SK-MEL-5 (cell line): Measurements from ENCODE around the gene CACNA2D3. TPM values are rescaled to one million over a fixed set of nuclear protein-coding genes. Genes with fewer than 3 reads are reported as not detected.

ENCODE experiments used
- DNase-seq: peaks from one replicate; pipeline ENCODE4 v3.0.0-alpha.2; 2016; ENCODE audit warnings: low read depth, low spot score
- in situ Hi-C: cut with HindIII; loops from 2 replicates; pipeline ENCODE4 v1.10.0; 2016; ENCODE audit warnings: low sequenced_read_pairs, high pct_unique_total_duplicates, low pct_unique_long_range_greater_than_20kb
- total RNA-seq: library from RNA; depleted of rRNA; stranded (reverse); fragments of >200 nt; shearing (Covaris generic); gene quantifications from 2 replicates; pipeline ENCODE4 v1.2.3, GENCODE V29; 2014

Gene CACNA2D3
- total RNA-seq, 1 experiment from 2014 or later: not detected

DNA sequence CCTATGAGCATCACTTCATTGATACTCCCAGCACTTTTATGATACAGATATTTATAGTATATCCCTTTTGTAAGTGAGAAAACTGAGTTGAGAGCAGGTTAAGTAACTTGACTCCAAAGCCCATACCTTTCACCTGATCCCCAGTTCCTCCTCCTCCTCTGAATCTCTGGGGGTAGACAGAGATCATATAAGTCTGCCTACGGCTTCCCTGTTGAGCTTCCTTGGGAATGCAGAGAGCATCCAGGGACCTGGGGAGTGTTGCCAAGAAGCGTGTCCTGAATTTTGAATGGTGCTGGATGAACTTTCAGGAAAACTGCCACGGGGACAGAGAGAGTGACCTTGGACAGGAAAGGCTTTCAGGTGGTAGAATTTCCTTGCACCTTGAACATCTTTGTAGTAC, 537.0 kb downstream of the CACNA2D3 start:
- no peak for DNase-seq
- in situ Hi-C loops: no loop called here

DNA sequence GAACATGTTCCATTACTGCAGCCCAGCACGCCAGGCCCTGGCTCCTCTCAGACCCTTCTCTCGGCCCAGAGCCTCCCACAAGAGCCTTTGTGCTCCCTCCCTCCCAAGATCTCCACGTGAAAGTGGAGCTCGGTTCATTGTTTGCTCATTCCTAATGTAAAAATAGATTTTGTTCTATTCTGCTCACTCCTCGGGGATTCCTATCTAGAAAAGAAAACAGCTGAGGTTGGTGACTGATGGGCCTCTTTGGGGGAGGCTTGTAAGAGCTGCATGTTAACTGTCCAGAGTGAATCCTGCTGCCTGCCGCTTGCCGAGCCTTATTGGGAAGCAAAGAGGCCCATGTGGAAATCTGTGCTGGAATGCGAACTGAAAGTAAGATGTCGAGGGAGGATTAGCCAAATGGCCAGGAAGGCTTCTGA, 538.4 kb downstream of the CACNA2D3 start:
- in situ Hi-C loops: no loop called here
- no peak for DNase-seq

GRCh38 chr3:54661151-54661550, 538.8 kb downstream of the CACNA2D3 start:
- in situ Hi-C loops: no loop called here

GRCh38 chr3:54663501-54664011, 541.2 kb downstream of the CACNA2D3 start:
- in situ Hi-C loops: no loop called here
- no peak for DNase-seq

More at GRCh38 chr3:54661151-54661550, 538.8 kb downstream of the CACNA2D3 start:
- DNase-seq: no peak

DNA sequence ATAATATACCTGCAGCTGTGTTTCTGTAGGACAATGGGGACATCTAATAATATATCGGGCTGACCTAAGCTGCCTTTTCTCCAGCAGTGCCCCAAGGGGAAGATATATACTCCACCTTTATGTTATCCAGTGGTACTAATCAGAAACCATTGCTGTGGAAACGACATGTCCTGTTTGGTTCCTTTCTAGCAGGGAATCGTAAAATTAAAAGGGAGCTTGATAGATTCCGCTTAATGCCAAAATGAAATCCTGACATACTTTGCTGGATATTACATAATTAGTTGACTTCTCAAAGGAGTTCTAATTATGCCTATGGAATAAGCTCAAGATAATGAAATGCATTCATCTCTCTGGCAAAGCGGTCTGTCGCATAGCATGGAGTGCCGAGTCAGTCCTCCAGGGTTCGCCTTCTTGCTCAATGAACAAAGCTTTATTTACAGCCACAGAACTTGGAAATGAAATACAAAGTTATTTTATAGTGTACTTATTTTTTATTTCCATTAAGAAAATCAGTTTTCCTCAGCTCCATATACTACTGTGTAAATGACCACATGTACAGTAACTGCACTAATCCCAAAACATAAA, 542.8 kb downstream of the CACNA2D3 start:
- in situ Hi-C loops: no loop called here
- DNase-seq: no peak

GRCh38 chr3:54668236-54668635, 545.9 kb downstream of the CACNA2D3 start:
- no peak for DNase-seq
- in situ Hi-C loops: no loop called here

- in situ Hi-C loops: no loop called here
- no peak for DNase-seq
These were observed 548.0 kb downstream of the CACNA2D3 start for GRCh38 chr3:54670201-54671000.

DNA sequence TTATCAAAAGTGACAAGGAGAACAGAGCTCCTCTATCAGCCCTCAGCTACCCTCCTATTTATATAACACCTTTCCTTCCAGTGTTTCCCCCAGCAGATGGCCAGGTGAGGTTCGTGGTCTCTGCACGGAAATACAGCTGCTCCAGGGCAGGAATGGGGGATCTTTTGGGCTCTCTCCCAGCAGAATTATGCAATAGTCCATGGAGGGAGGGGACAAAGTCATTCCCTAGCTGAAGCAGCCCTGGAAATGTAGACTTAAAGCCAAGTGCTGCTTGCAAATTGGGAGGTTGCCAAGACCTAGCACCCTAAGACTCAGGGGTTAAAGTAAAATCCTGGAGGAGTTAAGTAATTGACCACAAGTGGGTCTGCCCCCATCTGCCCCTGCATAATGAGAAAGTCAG, 549.2 kb downstream of the CACNA2D3 start:
- no peak for DNase-seq
- in situ Hi-C loops: no loop called here

GRCh38 chr3:54676087-54676486, 553.7 kb downstream of the CACNA2D3 start:
- DNase-seq: no peak

GRCh38 chr3:54681706-54682105, 559.4 kb downstream of the CACNA2D3 start:
- in situ Hi-C loops: no loop called here
- DNase-seq: no peak

More at GRCh38 chr3:54676087-54676486, 553.7 kb downstream of the CACNA2D3 start:
- in situ Hi-C loops: no loop called here

- DNase-seq: no peak
- in situ Hi-C loops: no loop called here
These were observed 562.9 kb downstream of the CACNA2D3 start for GRCh38 chr3:54685213-54685612.

DNA sequence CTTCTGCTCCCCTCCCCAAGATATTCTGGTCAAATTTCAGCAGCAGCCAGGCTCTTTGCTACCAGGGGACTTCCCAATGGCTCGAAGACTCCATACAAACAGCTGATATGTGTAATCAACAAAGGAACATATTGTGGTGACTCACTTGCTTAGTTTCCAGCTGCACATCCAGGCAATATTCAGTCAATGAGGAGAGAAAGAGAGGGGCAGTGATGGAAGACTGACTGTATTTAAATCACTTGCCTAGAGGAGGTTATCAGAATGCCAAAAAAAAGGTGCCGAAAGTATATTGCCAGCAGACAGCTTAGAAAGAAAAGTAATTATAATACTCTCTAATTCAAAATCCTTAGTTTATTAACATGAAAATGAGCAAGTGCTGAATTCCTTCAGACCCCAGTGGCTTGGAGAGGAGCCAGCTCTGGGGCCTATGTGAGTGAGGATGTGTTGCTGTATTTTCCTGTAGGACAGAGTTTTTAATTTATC, 569.0 kb downstream of the CACNA2D3 start:
- in situ Hi-C loops: no loop called here
- no peak for DNase-seq

DNA sequence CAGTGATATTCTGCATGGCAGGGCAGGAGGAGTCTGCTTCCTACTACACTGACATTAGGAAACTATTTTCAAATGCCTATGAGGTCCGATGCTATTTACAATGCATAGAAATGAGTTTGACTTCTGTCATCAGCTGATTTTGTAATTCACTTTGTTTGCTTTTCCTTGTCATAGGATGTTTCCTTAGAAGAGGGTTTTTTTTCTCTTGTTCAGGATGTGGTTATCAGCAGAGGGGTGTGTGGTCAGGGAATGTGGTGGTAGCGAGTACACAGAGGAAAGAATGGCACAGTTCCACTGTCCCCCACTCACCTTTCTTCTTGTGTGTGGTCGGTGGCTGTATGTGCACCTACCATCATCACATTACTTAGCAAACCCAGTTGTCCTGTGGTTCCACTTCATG, 574.0 kb downstream of the CACNA2D3 start:
- DNase-seq: no peak
- in situ Hi-C loops: no loop called here

- DNase-seq: no peak
- in situ Hi-C loops: no loop called here
These were observed 575.7 kb downstream of the CACNA2D3 start for GRCh38 chr3:54698054-54698453.

DNA sequence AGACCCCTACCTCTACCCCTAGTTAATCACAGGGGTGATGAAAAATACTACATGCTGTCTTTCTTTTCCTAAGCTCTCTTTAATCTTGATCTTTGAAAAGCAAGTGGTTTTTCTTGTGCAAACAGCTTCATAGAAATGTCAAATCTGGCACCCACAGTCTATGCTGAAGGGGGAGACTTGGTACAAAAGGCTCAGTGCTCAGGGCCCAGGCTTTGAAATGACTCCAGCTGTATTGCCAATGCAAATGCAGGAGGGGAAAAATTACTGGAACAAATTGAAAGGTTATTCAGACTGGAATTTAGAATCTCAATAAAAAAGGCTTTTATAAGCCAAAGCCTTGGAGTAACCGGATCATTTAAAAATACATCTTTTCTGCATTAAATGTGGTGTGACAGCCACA, 581.6 kb downstream of the CACNA2D3 start:
- no peak for DNase-seq
- in situ Hi-C loops: no loop called here

DNA sequence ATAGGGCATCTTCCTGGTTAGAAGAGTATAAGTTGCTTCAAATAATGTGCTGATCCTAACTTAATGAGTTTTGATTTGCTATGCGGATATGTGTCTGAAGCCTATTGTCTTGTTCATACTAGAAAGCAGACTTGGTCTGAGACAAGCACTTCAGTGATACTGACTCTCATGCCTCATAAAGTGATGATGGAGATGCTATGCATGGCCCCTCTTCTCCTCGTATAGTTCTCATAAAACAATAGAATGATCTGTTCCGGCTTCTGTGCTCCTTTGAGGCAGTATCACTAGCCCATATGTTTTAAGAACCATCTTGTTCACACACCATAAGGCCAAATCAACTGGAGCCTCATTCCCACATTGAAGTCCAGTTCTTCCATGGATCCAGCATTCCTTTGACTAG, 583.4 kb downstream of the CACNA2D3 start:
- in situ Hi-C loops: no loop called here

GRCh38 chr3:54706738-54707137, 584.4 kb downstream of the CACNA2D3 start:
- no peak for DNase-seq
- in situ Hi-C loops: no loop called here

More for the DNA sequence above, 583.4 kb downstream of the CACNA2D3 start:
- DNase-seq: no peak

GRCh38 chr3:54709785-54710184, 587.4 kb downstream of the CACNA2D3 start:
- DNase-seq: no peak
- in situ Hi-C loops: no loop called here

- in situ Hi-C loops: no loop called here
- DNase-seq: no peak
These were observed 588.6 kb downstream of the CACNA2D3 start for GRCh38 chr3:54710954-54711353.
